GM19397 (cell line): ENCODE measurements around the gene PPTC7.
A peak's percentile ranks its signal among the peaks of the same experiment; 100 is the strongest.
"Not testable (repeated sequence)": the region's sequence is repeated elsewhere in the genome, so short reads cannot be mapped to it uniquely, and the experiment has no call there.

Source experiments
- ATAC-seq: cut with Tn5 transposase; IDR thresholded peaks from one replicate; pipeline ENCODE4 v1.9.1; 2021; ENCODE audit warnings: mild to moderate bottlenecking, moderate library complexity; ENCODE audit not compliant: unreplicated experiment

Gene PPTC7, protein sequence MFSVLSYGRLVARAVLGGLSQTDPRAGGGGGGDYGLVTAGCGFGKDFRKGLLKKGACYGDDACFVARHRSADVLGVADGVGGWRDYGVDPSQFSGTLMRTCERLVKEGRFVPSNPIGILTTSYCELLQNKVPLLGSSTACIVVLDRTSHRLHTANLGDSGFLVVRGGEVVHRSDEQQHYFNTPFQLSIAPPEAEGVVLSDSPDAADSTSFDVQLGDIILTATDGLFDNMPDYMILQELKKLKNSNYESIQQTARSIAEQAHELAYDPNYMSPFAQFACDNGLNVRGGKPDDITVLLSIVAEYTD

DNA sequence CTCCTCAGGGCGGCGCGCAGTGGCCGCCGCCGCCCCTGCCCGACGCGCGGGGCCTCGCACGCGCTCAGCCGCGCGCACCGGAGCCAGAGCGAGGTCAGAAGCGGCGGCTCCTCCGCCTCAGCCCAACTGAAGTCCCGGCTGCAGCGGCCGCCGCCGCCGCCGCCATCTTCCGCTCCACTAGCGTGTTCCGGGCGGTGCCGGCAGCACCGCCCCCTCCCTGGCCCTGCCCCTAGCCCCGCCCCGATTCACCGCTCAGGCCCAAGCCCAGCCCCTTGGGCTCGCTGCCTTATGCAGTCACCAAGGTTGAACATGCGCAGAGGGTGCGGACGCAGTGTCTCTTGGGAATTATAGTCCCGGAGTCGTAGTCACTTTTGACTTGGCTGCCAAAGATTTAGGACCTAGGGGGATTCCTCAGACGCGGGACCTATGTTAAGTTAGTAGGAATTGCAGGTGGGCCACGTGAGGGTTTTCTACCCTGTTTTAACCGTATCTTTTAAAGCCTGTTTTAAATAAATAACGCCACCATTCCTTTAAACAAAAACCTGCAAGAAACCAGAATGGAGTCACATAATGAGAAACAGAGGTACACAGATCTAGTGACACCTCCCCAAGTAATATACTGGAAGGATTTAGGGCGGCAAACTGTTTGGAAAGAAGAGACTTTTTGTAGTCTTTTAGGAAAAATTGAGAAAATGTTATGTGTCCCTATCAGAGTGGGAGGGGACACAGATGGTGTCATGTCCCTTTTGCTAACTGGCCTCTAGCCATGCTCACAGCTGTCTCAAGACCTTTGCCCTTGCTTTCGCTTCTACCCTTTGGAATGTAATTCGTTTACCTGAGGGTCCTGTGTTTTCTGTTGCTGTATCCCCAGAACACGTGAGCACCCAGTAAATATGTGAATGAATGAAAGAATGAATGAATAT lies at the start of gene PPTC7:
Gene PPTC7 (minus strand): TSS at position 182 of the 923 bp plus-strand sequence. CDS start 287 bp downstream, outside the sequence.
- peak; percentile 87 for ATAC-seq

DNA sequence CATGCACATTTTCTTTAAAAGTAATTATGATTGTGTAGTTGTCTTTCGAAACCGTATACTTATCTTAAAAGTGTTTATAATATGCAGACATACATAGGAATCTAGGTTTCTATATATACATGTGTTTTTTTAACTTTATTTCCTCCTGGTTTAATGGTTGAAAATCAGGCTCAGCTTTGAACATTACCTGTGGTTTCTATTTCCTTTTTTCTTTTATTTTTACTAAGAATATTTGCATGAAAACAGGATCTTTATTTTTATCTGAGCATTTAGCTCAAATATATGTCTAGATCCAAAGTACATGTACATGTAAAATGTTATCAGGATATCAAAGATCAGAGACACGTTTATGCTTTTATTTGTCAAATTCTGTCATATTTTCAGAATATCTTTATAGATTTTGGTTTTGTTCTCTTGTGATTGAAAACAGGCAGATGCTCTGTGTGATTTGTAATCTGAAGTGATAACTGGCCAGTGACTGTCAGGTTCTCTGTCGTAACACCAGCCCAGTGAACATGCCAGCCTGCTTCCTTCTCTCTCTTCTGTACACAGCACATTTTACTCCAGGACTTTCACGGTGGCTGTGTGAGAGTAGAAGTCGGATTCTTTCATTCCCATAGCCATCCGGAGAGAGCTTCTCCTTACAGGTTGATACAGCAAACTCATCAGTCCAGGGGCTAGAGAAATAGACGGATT lies 44.5 kb upstream of the PPTC7 start:
- no peak for ATAC-seq

- no peak for ATAC-seq
These were observed 39.5 kb upstream of the PPTC7 start for GRCh38 chr12:110622582-110622981.

- peak; percentile 55 for ATAC-seq
These were observed 36.4 kb upstream of the PPTC7 start for GRCh38 chr12:110619534-110619953.

- ATAC-seq: no peak
These were observed 33.5 kb upstream of the PPTC7 start for GRCh38 chr12:110616471-110617115.

DNA sequence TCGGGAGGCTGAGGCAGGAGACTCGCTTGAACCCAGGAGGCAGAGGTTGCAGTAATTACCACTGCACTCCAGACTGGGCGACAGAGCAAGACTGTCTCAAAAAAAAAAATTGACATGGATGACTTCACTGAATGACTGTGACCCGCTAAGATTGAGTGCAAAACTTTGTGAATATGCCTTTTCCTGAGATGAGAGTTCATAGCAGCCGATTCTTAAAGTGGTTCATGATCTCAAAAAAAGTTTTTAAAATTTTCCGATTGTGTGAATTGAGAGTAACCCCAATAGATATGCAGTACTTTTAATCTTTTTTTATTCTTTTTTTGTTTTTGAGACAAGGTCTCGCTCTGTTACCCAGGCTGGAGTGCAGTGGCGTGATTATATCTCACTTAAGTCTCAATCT lies 32.1 kb upstream of the PPTC7 start:
- no peak for ATAC-seq

DNA sequence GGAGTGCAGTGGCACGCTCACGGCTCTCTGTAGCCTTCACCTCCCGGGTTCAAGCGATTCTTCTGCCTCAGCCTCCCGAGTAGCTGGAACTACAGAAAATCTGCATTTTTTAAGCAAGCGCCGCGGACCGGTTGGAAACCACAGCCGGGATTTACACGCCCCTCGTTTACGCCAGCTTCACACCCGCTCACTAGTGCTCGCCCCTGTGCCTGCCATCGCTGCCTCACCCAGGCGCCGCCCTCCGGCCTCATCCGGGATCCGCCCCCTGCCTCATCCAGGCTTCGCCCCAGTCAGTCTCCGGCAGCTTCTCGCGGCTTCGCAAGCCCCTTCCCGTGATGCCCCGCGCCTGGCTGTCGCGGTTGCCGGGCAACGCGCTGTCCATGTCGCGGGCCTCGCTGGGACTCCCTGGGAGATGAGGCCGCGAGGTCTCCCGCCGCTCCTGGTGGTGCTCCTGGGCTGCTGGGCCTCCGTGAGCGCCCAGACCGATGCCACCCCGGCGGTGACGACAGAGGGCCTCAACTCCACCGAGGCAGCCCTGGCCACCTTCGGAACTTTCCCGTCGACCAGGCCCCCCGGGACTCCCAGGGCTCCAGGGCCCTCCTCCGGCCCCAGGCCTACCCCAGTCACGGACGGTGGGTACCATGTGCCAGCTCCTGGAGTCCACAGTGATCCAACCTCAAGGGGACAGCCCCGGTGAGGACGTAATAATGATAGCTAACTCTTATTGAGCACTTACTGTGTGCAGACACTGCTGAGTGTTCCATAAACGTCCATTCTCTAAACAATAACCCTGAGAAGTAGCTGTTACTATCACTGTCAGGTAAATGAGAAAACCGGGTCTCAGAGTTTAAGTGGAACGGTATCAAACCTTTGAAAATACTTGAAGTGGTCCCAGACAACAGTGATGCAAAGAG lies 30.9 kb upstream of the PPTC7 start, which contains the start of gene TCTN1:
Gene TCTN1 (plus strand): TSS at position 359 of the 914 bp plus-strand sequence. CDS start 54 bp downstream, at position 413.
- peak; percentile 96 for ATAC-seq

DNA sequence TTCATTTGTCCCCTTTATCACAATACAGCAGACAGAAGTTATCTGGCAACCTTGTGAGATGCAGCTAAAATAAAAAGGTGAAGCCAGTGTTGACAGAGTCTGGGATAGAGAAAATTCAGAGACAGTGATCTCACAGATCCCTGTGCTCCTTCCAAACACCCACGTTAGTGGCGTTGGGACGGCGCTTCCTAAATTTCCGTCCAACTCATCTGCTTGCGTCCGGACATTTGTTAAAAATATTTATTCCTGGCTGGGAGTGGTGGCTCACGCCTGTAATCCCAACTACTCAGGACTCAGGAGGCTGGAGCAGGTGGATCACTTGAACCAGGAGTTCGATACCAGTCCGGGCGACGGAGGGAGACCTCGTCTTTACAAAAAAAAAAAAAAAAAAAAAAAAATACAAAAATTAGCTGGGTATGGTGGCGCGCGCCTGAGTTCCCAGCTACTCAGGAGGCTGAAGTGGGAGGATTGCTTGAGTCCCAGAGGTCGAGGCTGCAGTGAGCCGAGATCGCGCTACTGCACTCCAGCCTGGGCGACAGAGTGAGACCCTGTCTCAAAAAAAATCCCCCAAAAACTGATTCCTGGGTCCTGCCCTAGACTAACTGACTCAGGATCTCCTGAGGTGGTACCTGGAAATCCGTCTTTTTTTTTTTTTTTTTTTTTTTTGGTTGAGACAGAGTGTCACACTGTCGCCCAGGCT lies 30.1 kb upstream of the PPTC7 start:
- no peak for ATAC-seq

DNA sequence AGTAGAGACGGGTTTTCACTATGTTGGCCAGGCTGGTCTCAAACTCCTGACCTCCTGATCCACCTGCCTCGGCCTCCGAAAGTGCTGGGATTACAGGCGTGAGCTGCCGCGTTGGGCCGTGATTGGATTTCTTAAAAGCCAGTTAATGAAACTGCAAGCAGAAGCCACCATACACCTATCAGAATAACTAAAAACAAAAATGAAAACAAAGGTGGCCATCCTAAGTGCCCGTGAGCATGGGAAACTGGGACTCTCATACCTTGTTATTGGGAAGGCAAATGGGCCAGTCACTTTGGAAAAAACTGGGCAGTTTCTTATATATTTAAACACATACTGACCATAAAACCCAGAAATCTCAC lies 23.1 kb upstream of the PPTC7 start:
- no peak for ATAC-seq

- ATAC-seq: not testable (repeated sequence)
These were observed 19.1 kb upstream of the PPTC7 start for GRCh38 chr12:110602085-110602814.

- ATAC-seq: no peak
These were observed 17.1 kb upstream of the PPTC7 start for GRCh38 chr12:110600254-110600653.

GRCh38 chr12:110599334-110599733 lies 16.2 kb upstream of the PPTC7 start:
- no peak for ATAC-seq

DNA sequence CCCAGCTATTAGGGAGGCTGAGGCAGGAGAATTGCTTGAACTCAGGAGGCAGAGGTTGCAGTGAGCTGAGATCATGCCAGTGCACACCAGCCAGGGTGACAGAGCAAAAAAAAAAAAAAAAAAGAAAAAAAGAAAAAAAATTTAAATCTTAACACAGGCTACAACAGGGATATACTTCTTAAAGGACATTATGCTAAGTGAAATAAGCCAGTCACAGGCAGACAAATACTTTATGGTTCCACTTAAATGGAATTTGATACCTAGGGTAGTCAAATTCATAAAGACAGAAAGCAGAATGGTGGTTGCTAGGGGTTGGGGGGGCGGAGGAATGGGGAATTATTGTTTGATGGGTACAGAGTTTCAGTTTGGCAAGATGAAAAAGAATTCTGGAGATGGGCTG lies 14.8 kb upstream of the PPTC7 start:
- no peak for ATAC-seq

DNA sequence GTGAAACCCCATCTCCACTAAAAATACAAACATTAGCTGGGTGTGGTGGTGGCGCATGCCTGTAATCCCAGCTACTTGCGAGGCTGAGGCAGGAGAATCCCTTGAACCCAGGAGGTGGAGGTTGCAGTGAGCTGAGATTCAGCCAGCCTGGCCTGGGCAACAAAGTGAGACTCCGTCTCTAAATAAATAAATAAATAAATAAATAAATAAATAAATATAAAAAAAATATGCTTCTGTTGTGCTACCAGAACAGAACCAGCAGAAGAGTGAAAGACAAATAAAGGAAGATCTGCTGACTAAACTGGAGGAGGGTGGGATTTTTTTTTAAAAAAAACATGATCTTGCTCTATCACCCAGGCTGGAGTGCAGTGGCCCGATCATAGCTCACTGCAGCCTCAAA lies 9.8 kb upstream of the PPTC7 start:
- ATAC-seq: not testable (repeated sequence)

DNA sequence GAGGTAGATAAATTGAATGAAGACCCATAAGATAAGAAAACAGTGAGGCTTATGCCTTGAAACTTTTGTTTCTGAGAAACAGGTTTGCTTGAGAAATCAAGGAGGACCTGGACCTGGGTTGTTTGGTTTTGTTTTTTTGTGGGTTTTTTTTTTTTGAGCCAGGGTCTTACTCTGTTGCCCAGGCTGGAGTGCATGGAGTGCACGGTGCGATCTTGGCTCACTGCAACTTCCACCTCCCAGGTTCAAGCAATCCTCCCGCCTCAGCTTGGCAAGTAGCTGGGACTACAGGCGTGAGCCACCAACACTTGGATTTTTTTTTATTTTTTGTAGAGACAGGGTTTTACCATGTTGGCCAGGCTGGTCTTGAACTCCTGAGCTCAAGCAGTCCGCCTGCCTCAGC lies 9.0 kb upstream of the PPTC7 start:
- ATAC-seq: no peak

- ATAC-seq: no peak
These were observed 8.4 kb upstream of the PPTC7 start for GRCh38 chr12:110591451-110592051.

GRCh38 chr12:110590806-110591326 lies 7.7 kb upstream of the PPTC7 start:
- ATAC-seq: no peak

DNA sequence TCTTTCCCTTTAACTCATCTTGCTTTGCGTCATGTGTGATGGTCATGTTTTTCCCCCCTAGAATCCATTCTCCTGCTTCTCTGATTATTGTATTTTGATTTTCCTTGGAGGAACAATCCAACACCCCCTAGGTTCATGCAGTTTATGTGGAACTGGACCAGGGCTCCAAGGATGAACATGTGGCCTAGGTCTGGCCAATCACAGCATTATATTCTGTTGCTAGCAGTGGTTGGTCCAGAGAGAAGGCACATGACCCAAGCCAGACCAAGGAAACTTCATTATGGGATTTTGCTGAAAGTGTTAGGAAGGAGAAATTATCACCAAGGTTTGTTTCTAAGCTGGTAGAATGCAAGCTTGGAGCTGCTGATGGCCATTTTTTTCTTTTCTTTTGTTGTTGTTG lies 6.9 kb upstream of the PPTC7 start:
- no peak for ATAC-seq
